GM12865 (cell line): ENCODE data around the gene SSX2IP.

Source experiments
- DNase-seq: peaks from one replicate; pipeline ENCODE4 v3.0.0; 2010; ENCODE audit warnings: low read depth
- H3K4me3 ChIP-seq: 2 replicates; pipeline ENCODE4 v1.5.1; 2011; ENCODE audit warnings: mild to moderate bottlenecking, low read depth, low read length, control low read depth
- CTCF ChIP-seq: IDR thresholded peaks from 2 replicates; pipeline ENCODE4 v1.5.1; 2011; ENCODE audit warnings: low read length, control low read depth, low read depth, inconsistent platforms; ENCODE audit not compliant: insufficient read depth; ENCODE audit errors: missing control alignments

SSX2IP gene

GRCh38 chr1:84624876-84625275, 65.4 kb downstream of the SSX2IP start:
- DNase-seq: no peak
- H3K4me3 ChIP-seq: no peak overlapping the region
- TF ChIP-seq CTCF: no peak

DNA sequence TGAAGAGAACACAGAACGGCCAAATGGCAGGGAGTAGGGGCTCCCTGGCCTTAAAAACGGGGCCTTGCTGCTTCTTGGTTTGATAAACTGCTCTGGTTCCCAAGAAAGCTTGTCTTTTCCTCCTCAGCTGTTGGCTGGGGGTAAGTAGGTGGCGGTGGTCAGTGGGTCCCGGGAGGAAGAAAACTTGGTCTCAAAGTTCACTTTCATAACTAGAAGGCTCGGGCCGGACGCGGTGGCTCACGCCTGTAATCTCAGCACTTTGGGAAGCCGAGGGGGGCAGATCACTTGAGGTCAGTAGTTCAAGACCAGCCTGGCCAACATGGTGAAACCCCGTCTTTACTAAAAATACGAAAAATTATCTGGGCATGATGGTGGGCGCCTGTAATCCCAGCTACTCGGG, 68.7 kb downstream of the SSX2IP start:
- no peak for TF ChIP-seq CTCF

GRCh38 chr1:84620720-84621313, 69.4 kb downstream of the SSX2IP start:
- DNase-seq: peak; percentile 91

More for the DNA sequence above, 68.7 kb downstream of the SSX2IP start:
- no peak for DNase-seq
- H3K4me3 ChIP-seq: no peak overlapping the region

GRCh38 chr1:84619383-84620102, 70.7 kb downstream of the SSX2IP start:
- no peak for TF ChIP-seq CTCF
- H3K4me3 ChIP-seq: no peak overlapping the region
- no peak for DNase-seq

More at GRCh38 chr1:84620720-84621313, 69.4 kb downstream of the SSX2IP start:
- peak; percentile 86 for TF ChIP-seq CTCF
- H3K4me3 ChIP-seq: peak overlapping the region; percentile 58

DNA sequence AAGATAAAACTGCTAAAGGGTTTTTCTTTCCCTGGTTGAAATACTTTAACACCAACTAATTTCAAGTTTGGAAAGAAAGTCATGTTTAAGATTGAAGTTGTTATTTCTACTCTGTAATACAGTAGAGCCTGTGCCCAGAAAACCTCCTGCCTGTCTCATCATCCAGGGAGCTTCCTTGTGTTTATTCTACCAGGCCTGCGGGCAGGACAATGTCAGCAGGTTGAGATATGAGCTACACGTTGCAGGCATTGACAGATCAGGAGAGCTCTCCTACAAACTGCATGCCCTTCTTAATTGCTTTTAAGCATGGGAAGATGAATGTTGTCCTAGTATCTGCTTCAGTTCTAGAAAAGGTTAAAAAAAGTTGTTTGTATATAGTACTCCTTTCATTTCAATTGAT, 72.9 kb downstream of the SSX2IP start:
- DNase-seq: no peak
- TF ChIP-seq CTCF: no peak
- H3K4me3 ChIP-seq: no peak overlapping the region

- no peak for DNase-seq
- H3K4me3 ChIP-seq: no peak overlapping the region
- TF ChIP-seq CTCF: no peak
These were observed 74.5 kb downstream of the SSX2IP start for GRCh38 chr1:84615790-84616189.

DNA sequence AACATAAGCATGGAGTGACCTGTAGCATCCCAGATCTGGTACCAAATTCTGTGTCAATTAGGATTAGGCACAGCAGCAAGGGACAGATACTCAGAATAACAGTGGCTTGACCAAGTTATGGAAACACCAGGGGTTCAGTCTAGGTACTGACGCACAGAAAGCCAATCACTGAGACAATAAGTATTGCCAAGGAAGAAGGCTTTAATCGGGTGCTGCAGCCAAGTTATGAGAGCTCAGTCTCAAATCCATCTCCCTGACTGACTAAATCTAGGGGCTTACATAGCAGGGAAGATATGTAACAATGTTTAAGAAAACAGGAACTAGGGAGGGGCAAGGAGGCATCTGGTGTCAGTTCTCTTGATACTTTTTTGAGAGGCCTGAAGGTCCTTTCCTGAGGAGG, 76.4 kb downstream of the SSX2IP start:
- no peak for DNase-seq
- no peak for TF ChIP-seq CTCF
- no peak overlapping the region for H3K4me3 ChIP-seq
